ENCODE results near the gene ATP6V0D1.

DNA sequence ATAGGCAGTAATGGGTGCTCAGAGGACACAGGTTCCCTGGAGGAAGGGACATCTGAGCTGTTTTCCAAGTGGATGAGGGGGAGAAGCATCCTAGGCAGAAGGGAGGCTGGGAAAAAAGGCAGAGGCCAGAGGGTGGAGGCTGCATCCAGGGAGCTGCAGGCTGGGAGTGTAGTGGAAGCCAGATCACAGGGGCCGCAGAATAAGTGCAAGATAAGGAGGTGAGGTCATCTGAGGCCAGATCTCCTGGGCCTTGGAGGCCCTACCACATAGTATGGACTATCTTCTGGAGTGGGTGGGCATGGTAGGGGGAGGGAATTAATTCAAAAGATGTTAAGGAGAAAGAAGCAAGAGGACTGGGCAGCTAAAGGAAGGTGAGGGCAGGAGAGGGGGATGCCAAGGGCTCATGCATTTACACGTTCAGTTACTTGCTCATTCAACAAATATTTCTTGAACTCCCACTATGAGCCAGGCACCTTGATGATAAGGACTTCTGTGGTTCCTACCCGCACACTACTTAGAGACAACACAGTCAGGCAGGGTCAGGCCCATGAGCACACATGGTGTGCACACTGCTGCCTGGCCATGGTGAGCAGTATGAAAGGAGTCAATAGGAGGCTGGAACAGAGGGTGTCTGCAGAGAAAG is 45.3 kb upstream of the ATP6V0D1 start:
- TF ChIP-seq, protein P1, sequence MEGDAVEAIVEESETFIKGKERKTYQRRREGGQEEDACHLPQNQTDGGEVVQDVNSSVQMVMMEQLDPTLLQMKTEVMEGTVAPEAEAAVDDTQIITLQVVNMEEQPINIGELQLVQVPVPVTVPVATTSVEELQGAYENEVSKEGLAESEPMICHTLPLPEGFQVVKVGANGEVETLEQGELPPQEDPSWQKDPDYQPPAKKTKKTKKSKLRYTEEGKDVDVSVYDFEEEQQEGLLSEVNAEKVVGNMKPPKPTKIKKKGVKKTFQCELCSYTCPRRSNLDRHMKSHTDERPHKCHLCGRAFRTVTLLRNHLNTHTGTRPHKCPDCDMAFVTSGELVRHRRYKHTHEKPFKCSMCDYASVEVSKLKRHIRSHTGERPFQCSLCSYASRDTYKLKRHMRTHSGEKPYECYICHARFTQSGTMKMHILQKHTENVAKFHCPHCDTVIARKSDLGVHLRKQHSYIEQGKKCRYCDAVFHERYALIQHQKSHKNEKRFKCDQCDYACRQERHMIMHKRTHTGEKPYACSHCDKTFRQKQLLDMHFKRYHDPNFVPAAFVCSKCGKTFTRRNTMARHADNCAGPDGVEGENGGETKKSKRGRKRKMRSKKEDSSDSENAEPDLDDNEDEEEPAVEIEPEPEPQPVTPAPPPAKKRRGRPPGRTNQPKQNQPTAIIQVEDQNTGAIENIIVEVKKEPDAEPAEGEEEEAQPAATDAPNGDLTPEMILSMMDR (IDR thresholded peaks at IDR 0.05) = no peak
- no peak for TF ChIP-seq POLR2A (IDR thresholded peaks at IDR 0.05)
